LNCaP clone FGC (cell line): ENCODE data around the gene SMARCA2.

Experiments
- DNase-seq: peaks from one replicate; pipeline ENCODE4 v3.0.0-alpha.2; 2011; ENCODE audit warnings: low read depth
- H3K4me3 ChIP-seq: 2 replicates; pipeline ENCODE4 v1.5.1; 2011; ENCODE audit warnings: mild to moderate bottlenecking, low read depth, low read length, control low read depth
- CTCF ChIP-seq: IDR thresholded peaks from 2 replicates; pipeline ENCODE4 v1.5.1; 2012; ENCODE audit warnings: mild to moderate bottlenecking; ENCODE audit not compliant: control insufficient read depth, insufficient read depth; ENCODE audit errors: extremely low read depth

Gene SMARCA2

GRCh38 chr9:1978941-1979340, 36.2 kb upstream of the SMARCA2 start:
- no peak for DNase-seq
- H3K4me3 ChIP-seq: no peak overlapping the region
- TF ChIP-seq CTCF: no peak

- no peak overlapping the region for H3K4me3 ChIP-seq
- DNase-seq: no peak
- no peak for TF ChIP-seq CTCF
Measured at GRCh38 chr9:1979741-1980367, 35.3 kb upstream of the SMARCA2 start.

GRCh38 chr9:1980387-1980786, 34.8 kb upstream of the SMARCA2 start:
- H3K4me3 ChIP-seq: no peak overlapping the region
- DNase-seq: no peak
- no peak for TF ChIP-seq CTCF

GRCh38 chr9:1982074-1982473, 33.1 kb upstream of the SMARCA2 start:
- no peak overlapping the region for H3K4me3 ChIP-seq
- TF ChIP-seq CTCF: no peak
- DNase-seq: no peak

GRCh38 chr9:1986341-1986740, 28.8 kb upstream of the SMARCA2 start:
- no peak for TF ChIP-seq CTCF

GRCh38 chr9:1989500-1989899, 25.6 kb upstream of the SMARCA2 start:
- no peak for TF ChIP-seq CTCF
- no peak for DNase-seq

More at GRCh38 chr9:1986341-1986740, 28.8 kb upstream of the SMARCA2 start:
- H3K4me3 ChIP-seq: no peak overlapping the region
- no peak for DNase-seq

GRCh38 chr9:1994180-1994579, 21.0 kb upstream of the SMARCA2 start:
- no peak overlapping the region for H3K4me3 ChIP-seq
- TF ChIP-seq CTCF: no peak
- DNase-seq: no peak

More at GRCh38 chr9:1989500-1989899, 25.6 kb upstream of the SMARCA2 start:
- no peak overlapping the region for H3K4me3 ChIP-seq
